HTR-8/SVneo (cell line): ENCODE data around the gene ANXA4.
"Not testable (repeated sequence)": the region's sequence is repeated elsewhere in the genome, so short reads cannot be mapped to it uniquely, and the experiment has no call there.

ENCODE experiments used
- DNase-seq: peaks from one replicate; pipeline ENCODE4 v3.0.0; 2011; ENCODE audit warnings: low spot score, mixed read lengths; ENCODE audit not compliant: insufficient read length
- FAIRE-seq: peaks from 2 replicates; lab custom pipeline; 2011; peaks lifted over from hg19 to GRCh38; lab: Jason Lieb, UNC

Gene ANXA4

GRCh38 chr2:69798909-69799526 lies 57.1 kb downstream of the ANXA4 start:
- DNase-seq (no peak), FAIRE-seq (no peak)

- DNase-seq: no peak
- FAIRE-seq: no peak
Measured at GRCh38 chr2:69801745-69802290, 59.9 kb downstream of the ANXA4 start.

GRCh38 chr2:69802781-69803367 lies 60.9 kb downstream of the ANXA4 start:
- not testable (repeated sequence) for DNase-seq, FAIRE-seq

GRCh38 chr2:69804416-69804815 lies 62.5 kb downstream of the ANXA4 start:
- FAIRE-seq (no peak), DNase-seq (no peak)

- FAIRE-seq (no peak), DNase-seq (no peak)
Measured at GRCh38 chr2:69805887-69806286, 64.0 kb downstream of the ANXA4 start.

- FAIRE-seq (no peak), DNase-seq (no peak)
Measured at GRCh38 chr2:69807821-69808540, 66.0 kb downstream of the ANXA4 start.

GRCh38 chr2:69810550-69810949 lies 68.6 kb downstream of the ANXA4 start:
- FAIRE-seq: no peak
- no peak for DNase-seq

- no peak for DNase-seq
- FAIRE-seq: no peak
Measured at GRCh38 chr2:69811018-69811417, 69.1 kb downstream of the ANXA4 start.

GRCh38 chr2:69811591-69811990 lies 69.7 kb downstream of the ANXA4 start:
- no peak for DNase-seq

GRCh38 chr2:69815717-69816116 lies 73.8 kb downstream of the ANXA4 start:
- FAIRE-seq (no peak), DNase-seq (no peak)

More at GRCh38 chr2:69811591-69811990, 69.7 kb downstream of the ANXA4 start:
- no peak for FAIRE-seq

- FAIRE-seq (peak; percentile 28), DNase-seq (peak; percentile 73)
Measured at GRCh38 chr2:69816923-69817542, 75.1 kb downstream of the ANXA4 start.

- FAIRE-seq (no peak), DNase-seq (no peak)
Measured at GRCh38 chr2:69817729-69818501, 76.0 kb downstream of the ANXA4 start.

GRCh38 chr2:69827796-69828540 lies 86.0 kb downstream of the ANXA4 start:
- FAIRE-seq (no peak), DNase-seq (peak; percentile 9)

- FAIRE-seq (no peak), DNase-seq (no peak)
Measured at GRCh38 chr2:69828938-69829255, 87.0 kb downstream of the ANXA4 start.

- FAIRE-seq: peak; percentile 99
- DNase-seq: peak; percentile 96
Measured at GRCh38 chr2:69829256-69830044, 87.5 kb downstream of the ANXA4 start, which contains the start of gene GMCL1. TSS of gene GMCL1 (plus strand) at chr2:69829660. CDS start at chr2:69829893, 233 bp downstream.

GRCh38 chr2:69830045-69830905 lies 88.3 kb downstream of the ANXA4 start:
- peak; percentile 23 for FAIRE-seq
- DNase-seq: peak; percentile 40

GRCh38 chr2:69830906-69831241 lies 88.9 kb downstream of the ANXA4 start:
- not testable (repeated sequence) for DNase-seq, FAIRE-seq
